Astrocyte (in vitro differentiated cells and primary cell): ENCODE results near the gene INVS. TPM values are rescaled to one million over a fixed set of nuclear protein-coding genes. Genes with fewer than 3 reads are reported as not detected.
A peak's percentile ranks its signal among the peaks of the same experiment; 100 is the strongest.

Experiments
- DNase-seq: peaks from one replicate; pipeline ENCODE4 v3.0.0-alpha.2; 2010; ENCODE audit warnings: low read depth
- FAIRE-seq: peaks from 2 replicates; lab custom pipeline; 2011; peaks lifted over from hg19 to GRCh38; lab: Jason Lieb, UNC
- H2AFZ ChIP-seq: 2 replicates; pipeline ENCODE4 v1.6.0; 2012; ENCODE audit warnings: low read depth, low read length, inconsistent platforms
- H3K27ac ChIP-seq: 2 replicates; pipeline ENCODE4 v1.5.1; 2011; ENCODE audit warnings: low read depth, low read length, inconsistent platforms
- H3K27me3 ChIP-seq: 2 replicates; pipeline ENCODE4 v1.6.0; 2011; ENCODE audit warnings: low read length, inconsistent platforms; ENCODE audit not compliant: insufficient read depth
- H3K36me3 ChIP-seq: 2 replicates; pipeline ENCODE4 v1.5.1; 2011; ENCODE audit warnings: low read length, inconsistent platforms; ENCODE audit not compliant: insufficient read depth
- H3K4me1 ChIP-seq: 2 replicates; pipeline ENCODE4 v1.5.1; 2011; ENCODE audit warnings: low read length, inconsistent platforms; ENCODE audit not compliant: insufficient read depth
- H3K4me2 ChIP-seq: 2 replicates; pipeline ENCODE4 v1.6.0; 2012; ENCODE audit warnings: low read length, inconsistent platforms
- H3K4me3 ChIP-seq: 2 replicates; pipeline ENCODE4 v1.5.1; 2011; ENCODE audit warnings: low read depth, mild to moderate bottlenecking, low read length, inconsistent platforms; ENCODE audit not compliant: insufficient read depth
- H3K79me2 ChIP-seq: 2 replicates; pipeline ENCODE4 v1.6.0; 2012; ENCODE audit warnings: mild to moderate bottlenecking, low read length, inconsistent platforms; ENCODE audit not compliant: insufficient read depth
- H3K9ac ChIP-seq: 2 replicates; pipeline ENCODE4 v1.6.0; 2012; ENCODE audit warnings: mild to moderate bottlenecking, low read length, inconsistent platforms
- H3K9me3 ChIP-seq: 2 replicates; pipeline ENCODE4 v1.5.1; 2012; ENCODE audit warnings: low read depth, mild to moderate bottlenecking, low read length, inconsistent platforms; ENCODE audit not compliant: insufficient read depth
- H4K20me1 ChIP-seq: 2 replicates; pipeline ENCODE4 v1.6.0; 2012; ENCODE audit warnings: low read length, inconsistent platforms; ENCODE audit not compliant: insufficient read depth
- H3K27ac Mint-ChIP-seq: one replicate; pipeline ENCODE4 v1.8.0; 2021; ENCODE audit warnings: mild to moderate bottlenecking, mixed read lengths; ENCODE audit not compliant: unreplicated experiment
- H3K27me3 Mint-ChIP-seq: one replicate; pipeline ENCODE4 v1.8.0; 2021; ENCODE audit warnings: low read depth, mixed read lengths; ENCODE audit not compliant: unreplicated experiment
- H3K36me3 Mint-ChIP-seq: one replicate; pipeline ENCODE4 v1.8.0; 2021; ENCODE audit warnings: low read depth, mixed read lengths; ENCODE audit not compliant: unreplicated experiment
- H3K4me1 Mint-ChIP-seq: one replicate; pipeline ENCODE4 v1.8.0; 2021; ENCODE audit warnings: low read depth, mixed read lengths; ENCODE audit not compliant: unreplicated experiment
- H3K4me3 Mint-ChIP-seq: one replicate; pipeline ENCODE4 v1.8.0; 2021; ENCODE audit warnings: mild to moderate bottlenecking, moderate library complexity, mixed read lengths; ENCODE audit not compliant: unreplicated experiment
- H3K9me3 Mint-ChIP-seq: one replicate; pipeline ENCODE4 v1.8.0; 2021; ENCODE audit warnings: mild to moderate bottlenecking, mixed read lengths; ENCODE audit not compliant: unreplicated experiment
- EZH2 ChIP-seq: IDR thresholded peaks from 2 replicates; pipeline ENCODE4 v1.6.1; 2012; ENCODE audit warnings: mild to moderate bottlenecking, low read length, inconsistent platforms; ENCODE audit not compliant: insufficient read depth
- total RNA-seq: library from RNA; stranded (reverse); gene quantifications from 2 replicates; pipeline ENCODE4 v1.2.1, GENCODE V29; 2021
- TF ChIP-seq, protein P1 (sequence below): IDR thresholded peaks from 2 replicates; pipeline ENCODE4 v1.5.1; 2011; ENCODE audit warnings: low read depth, mild to moderate bottlenecking, inconsistent platforms, low read length, moderate library complexity; ENCODE audit not compliant: insufficient read depth

Gene INVS
- total RNA-seq, 1 donor from 2014 or later, result 17.5 TPM

DNA sequence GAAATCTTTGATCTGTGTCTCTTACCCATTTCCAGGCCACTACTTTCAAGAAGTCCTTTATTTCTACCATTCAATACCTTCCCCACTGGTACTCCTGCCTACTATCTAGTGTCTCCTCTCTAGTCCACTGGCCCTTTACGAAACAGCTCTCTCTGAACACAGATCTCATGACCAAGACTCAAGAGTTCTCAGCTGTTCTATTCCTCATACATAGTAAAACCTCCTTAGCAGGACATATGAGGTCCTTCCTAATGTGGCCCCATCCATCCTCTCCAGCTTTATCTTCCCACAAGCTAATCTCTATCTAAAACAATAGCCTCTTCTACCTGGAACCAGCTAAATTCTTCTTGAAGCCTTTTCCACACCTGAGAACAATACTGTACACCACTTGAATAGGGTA, 251.1 kb downstream of the INVS start:
- no peak for DNase-seq
- peaks cover 1% of the 10 kb centered on the region for H3K9me3 Mint-ChIP-seq
- H3K4me1 ChIP-seq, result peaks cover 13% of the 10 kb centered on the region
- no peak for TF ChIP-seq EZH2
- TF ChIP-seq, protein P1, sequence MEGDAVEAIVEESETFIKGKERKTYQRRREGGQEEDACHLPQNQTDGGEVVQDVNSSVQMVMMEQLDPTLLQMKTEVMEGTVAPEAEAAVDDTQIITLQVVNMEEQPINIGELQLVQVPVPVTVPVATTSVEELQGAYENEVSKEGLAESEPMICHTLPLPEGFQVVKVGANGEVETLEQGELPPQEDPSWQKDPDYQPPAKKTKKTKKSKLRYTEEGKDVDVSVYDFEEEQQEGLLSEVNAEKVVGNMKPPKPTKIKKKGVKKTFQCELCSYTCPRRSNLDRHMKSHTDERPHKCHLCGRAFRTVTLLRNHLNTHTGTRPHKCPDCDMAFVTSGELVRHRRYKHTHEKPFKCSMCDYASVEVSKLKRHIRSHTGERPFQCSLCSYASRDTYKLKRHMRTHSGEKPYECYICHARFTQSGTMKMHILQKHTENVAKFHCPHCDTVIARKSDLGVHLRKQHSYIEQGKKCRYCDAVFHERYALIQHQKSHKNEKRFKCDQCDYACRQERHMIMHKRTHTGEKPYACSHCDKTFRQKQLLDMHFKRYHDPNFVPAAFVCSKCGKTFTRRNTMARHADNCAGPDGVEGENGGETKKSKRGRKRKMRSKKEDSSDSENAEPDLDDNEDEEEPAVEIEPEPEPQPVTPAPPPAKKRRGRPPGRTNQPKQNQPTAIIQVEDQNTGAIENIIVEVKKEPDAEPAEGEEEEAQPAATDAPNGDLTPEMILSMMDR, result no peak
- no peaks in the 10 kb centered on the region for H3K9me3 ChIP-seq
- peaks cover 3% of the 10 kb centered on the region for H3K36me3 ChIP-seq
- no peak overlapping the region for H3K9ac ChIP-seq
- no peak overlapping the region for H2AFZ ChIP-seq
- peaks cover 11% of the 10 kb centered on the region for H3K4me1 Mint-ChIP-seq
- H3K4me2 ChIP-seq, result peak overlapping the region; percentile 40
- peaks cover 46% of the 10 kb centered on the region for H4K20me1 ChIP-seq
- peak overlapping the region; percentile 22 for H3K4me3 Mint-ChIP-seq
- peaks cover 2% of the 10 kb centered on the region for H3K36me3 Mint-ChIP-seq
- H3K27ac ChIP-seq, result no peak overlapping the region
- no peaks in the 10 kb centered on the region for H3K27me3 ChIP-seq
- FAIRE-seq, result no peak
- H3K27me3 Mint-ChIP-seq, result no peaks in the 10 kb centered on the region
- H3K4me3 ChIP-seq, result no peak overlapping the region
- peaks cover 73% of the 10 kb centered on the region for H3K79me2 ChIP-seq
- no peak overlapping the region for H3K27ac Mint-ChIP-seq

Other genes with a start within 250 kb of the INVS start
- gene STX17, start 192.6 kb upstream of the INVS start, total RNA-seq, result 24.9 and 28.3 TPM in 2 replicates
- gene ERP44, start 243 bp upstream of the INVS start, total RNA-seq, result 27.0 and 27.5 TPM in 2 replicates